SK-N-MC (cell line): Measurements from ENCODE around the gene CLSTN1.

Experiments
- EZH2 ChIP-seq: fragments of 200-600 bp; sonication (generic); IDR thresholded peaks from one replicate; pipeline ENCODE4 v1.6.1; 2017; ENCODE audit warnings: antibody characterized with exemption
- FOXP2 ChIP-seq: optimal IDR thresholded peaks from 2 replicates; pipeline ENCODE3; 2011; ENCODE audit warnings: mild to moderate bottlenecking, moderate library complexity; ENCODE audit not compliant: insufficient read depth; ENCODE audit errors: extremely low read length, control extremely low read depth
- POLR2AphosphoS5 ChIP-seq: IDR thresholded peaks from 2 replicates; pipeline ENCODE4 v1.6.1; 2012; ENCODE audit warnings: mild to moderate bottlenecking, low read depth, low read length, borderline replicate concordance

DNA sequence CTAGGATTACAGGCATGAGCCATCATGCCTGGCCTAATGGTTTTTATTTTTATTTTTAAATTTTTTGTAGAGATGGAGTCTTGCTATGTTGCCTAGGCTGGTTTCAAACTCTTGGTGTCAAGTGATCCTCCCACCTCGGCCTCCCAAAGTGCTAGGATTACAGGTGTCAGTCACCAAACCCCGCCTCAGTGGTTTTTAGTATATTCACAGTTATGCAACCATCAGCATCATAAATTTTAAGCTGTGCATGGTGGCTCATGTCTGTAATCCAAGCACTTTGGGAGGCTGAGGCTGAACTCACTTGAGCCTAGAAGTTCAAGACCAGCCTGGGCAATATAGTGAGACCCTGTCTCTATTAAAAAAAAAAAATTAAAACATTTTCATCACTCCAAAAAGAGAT, 143.7 kb downstream of the CLSTN1 start:
- TF ChIP-seq POLR2AphosphoS5 (no peak), EZH2 (no peak), FOXP2 (no peak)
